WTC11 (cell line): ENCODE data around the gene ARRDC3. TPM values are rescaled to one million over a fixed set of nuclear protein-coding genes. Genes with fewer than 3 reads are reported as not detected.

Source experiments
- ATAC-seq: fragments of 200-7000 bp; cut with Tn5 transposase; 2 replicates; pipeline ENCODE4 v1.10.0; 2021; ENCODE audit warnings: mild to moderate bottlenecking, moderate library complexity
- CTCF ChIA-PET: fragments of 300-600 bp; sonication (Branson Sonifier 250); formaldehyde crosslinking; loops from one replicate; lab custom pipeline; 2021; ENCODE audit warnings: antibody characterized with exemption; lab: Charles Lee
- POLR2A ChIA-PET: fragments of 350-600 bp; sonication (Branson Sonifier 250); formaldehyde crosslinking; loops from one replicate; lab custom pipeline; 2021; ENCODE audit warnings: antibody characterized with exemption; lab: Charles Lee
- DNase-seq: peaks from one replicate; pipeline ENCODE4 v3.0.0; 2021; ENCODE audit warnings: low spot score
- H3K27ac Mint-ChIP-seq: 2 replicates; pipeline ENCODE4 v1.8.0; 2021; ENCODE audit warnings: mixed read lengths
- H3K27me3 Mint-ChIP-seq: 2 replicates; pipeline ENCODE4 v1.8.0; 2021; ENCODE audit warnings: low read depth, mild to moderate bottlenecking, moderate library complexity, mixed read lengths
- H3K36me3 Mint-ChIP-seq: 2 replicates; pipeline ENCODE4 v1.8.0; 2021; ENCODE audit warnings: mixed read lengths
- H3K4me1 Mint-ChIP-seq: 2 replicates; pipeline ENCODE4 v1.8.0; 2022; ENCODE audit warnings: mixed read lengths
- H3K4me3 Mint-ChIP-seq: 2 replicates; pipeline ENCODE4 v1.8.0; 2021; ENCODE audit warnings: mild to moderate bottlenecking, moderate library complexity, mixed read lengths
- H3K9me3 Mint-ChIP-seq: 2 replicates; pipeline ENCODE4 v1.8.0; 2021; ENCODE audit warnings: mixed read lengths
- AR ChIP-seq: fragments of 250-450 bp; sonication (Bioruptor Pico); IDR thresholded peaks from 2 replicates; pipeline ENCODE4 v1.9.0; 2021; ENCODE audit warnings: mild to moderate bottlenecking
- ATF1 ChIP-seq: sonication (generic); formaldehyde crosslinking; IDR thresholded peaks from 2 replicates; pipeline ENCODE4 v1.8.1; 2023; ENCODE audit warnings: mild to moderate bottlenecking, moderate library complexity, missing genetic modification reagents
- CREB1 ChIP-seq: sonication (generic); formaldehyde crosslinking; IDR thresholded peaks from 2 replicates; pipeline ENCODE4 v1.8.0; 2023; ENCODE audit warnings: mild to moderate bottlenecking, missing genetic modification reagents
- CTCF ChIP-seq: fragments of 200-600 bp; IDR thresholded peaks from 2 replicates; pipeline ENCODE4 v1.8.0; 2022; ENCODE audit warnings: antibody characterized with exemption
- GABPB1 ChIP-seq: sonication (generic); formaldehyde crosslinking; IDR thresholded peaks from 2 replicates; pipeline ENCODE4 v1.8.1; 2023; ENCODE audit warnings: mild to moderate bottlenecking, missing genetic modification reagents
- IRF1 ChIP-seq: sonication (generic); formaldehyde crosslinking; IDR thresholded peaks from 2 replicates; pipeline ENCODE4 v1.8.0; 2023; ENCODE audit warnings: missing genetic modification reagents
- MXD4 ChIP-seq: fragments of 250-450 bp; sonication (Bioruptor Pico); IDR thresholded peaks from 2 replicates; pipeline ENCODE4 v1.8.0; 2021; ENCODE audit warnings: mild to moderate bottlenecking, moderate library complexity, borderline replicate concordance
- MYBL2 ChIP-seq: sonication (generic); formaldehyde crosslinking; IDR thresholded peaks from 2 replicates; pipeline ENCODE4 v1.8.1; 2023; ENCODE audit warnings: mild to moderate bottlenecking, moderate library complexity, missing genetic modification reagents
- OVOL2 ChIP-seq: fragments of 250-450 bp; sonication (Bioruptor Pico); IDR thresholded peaks from 2 replicates; pipeline ENCODE4 v1.9.0; 2021; ENCODE audit warnings: mild to moderate bottlenecking, borderline replicate concordance
- PREB ChIP-seq: sonication (generic); formaldehyde crosslinking; IDR thresholded peaks from 2 replicates; pipeline ENCODE4 v1.8.1; 2022; ENCODE audit warnings: mild to moderate bottlenecking, missing genetic modification reagents, moderate library complexity, borderline replicate concordance
- RELA ChIP-seq: sonication (generic); formaldehyde crosslinking; IDR thresholded peaks from 2 replicates; pipeline ENCODE4 v1.8.1; 2022; ENCODE audit warnings: missing genetic modification reagents, mild to moderate bottlenecking, borderline replicate concordance
- SMAD3 ChIP-seq: sonication (generic); formaldehyde crosslinking; IDR thresholded peaks from 2 replicates; pipeline ENCODE4 v1.8.0; 2022; ENCODE audit warnings: missing genetic modification reagents, mild to moderate bottlenecking, borderline replicate concordance
- SOX15 ChIP-seq: fragments of 250-450 bp; sonication (Bioruptor Pico); IDR thresholded peaks from 2 replicates; pipeline ENCODE4 v1.9.0; 2021; ENCODE audit warnings: mild to moderate bottlenecking
- ZMAT4 ChIP-seq: fragments of 250-450 bp; sonication (Bioruptor Pico); IDR thresholded peaks from 2 replicates; pipeline ENCODE4 v1.9.0; 2021; ENCODE audit warnings: mild to moderate bottlenecking
- ZNF219 ChIP-seq: sonication (generic); formaldehyde crosslinking; IDR thresholded peaks from 2 replicates; pipeline ENCODE4 v1.8.0; 2023; ENCODE audit warnings: missing genetic modification reagents, mild to moderate bottlenecking, borderline replicate concordance
- ZNF281 ChIP-seq: sonication (generic); formaldehyde crosslinking; IDR thresholded peaks from 2 replicates; pipeline ENCODE4 v1.8.0; 2023; ENCODE audit warnings: mild to moderate bottlenecking, missing genetic modification reagents
- ZNF416 ChIP-seq: fragments of 250-450 bp; sonication (Bioruptor Pico); IDR thresholded peaks from 2 replicates; pipeline ENCODE4 v1.9.0; 2021; ENCODE audit warnings: mild to moderate bottlenecking, inconsistent platforms
- ZNF423 ChIP-seq: fragments of 250-450 bp; sonication (Bioruptor Pico); IDR thresholded peaks from 2 replicates; pipeline ENCODE4 v2.1.2; 2022; ENCODE audit warnings: mild to moderate bottlenecking, moderate library complexity
- total RNA-seq: library from RNA; stranded (reverse); gene quantifications from 3 replicates; pipeline ENCODE4 v1.2.3, GENCODE V29; 2021

Gene ARRDC3
- total RNA-seq, 1 experiment from 2014 or later = 10.3 TPM

- peaks cover 12% of the 10 kb centered on the region for H3K9me3 Mint-ChIP-seq
- no peak overlapping the region for H3K4me3 Mint-ChIP-seq
- DNase-seq (no peak), ATAC-seq (no peak)
- H3K27ac Mint-ChIP-seq = no peak overlapping the region
- POLR2A ChIA-PET = interaction anchor here (0.6 kb wide), 1 partner anchor 90 kb away, joined by 8 read pairs; no protein-coding TSS in a partner anchor
- no peaks in the 10 kb centered on the region for H3K27me3 Mint-ChIP-seq
- peaks cover 11% of the 10 kb centered on the region for H3K36me3 Mint-ChIP-seq
- CTCF ChIA-PET = no interaction called here
- peaks cover 30% of the 10 kb centered on the region for H3K4me1 Mint-ChIP-seq
- TF ChIP-seq CTCF (no peak), IRF1 (no peak), ZNF281 (CRISPR knock-in tag) (no peak), AR (CRISPR knock-in tag) (no peak), SOX15 (CRISPR knock-in tag) (no peak), ZNF423 (CRISPR knock-in tag) (no peak), RELA (CRISPR knock-in tag) (no peak), PREB (CRISPR knock-in tag) (no peak), OVOL2 (CRISPR knock-in tag) (no peak), ZNF416 (CRISPR knock-in tag) (no peak), MYBL2 (CRISPR knock-in tag) (no peak), MXD4 (CRISPR knock-in tag) (no peak), GABPB1 (CRISPR knock-in tag) (no peak), ZNF219 (CRISPR knock-in tag) (no peak), SMAD3 (CRISPR knock-in tag) (no peak), ATF1 (CRISPR knock-in tag) (no peak), CREB1 (CRISPR knock-in tag) (no peak), ZMAT4 (no peak)
Measured at GRCh38 chr5:91341154-91341553, 42.0 kb downstream of the ARRDC3 start.
